ENCODE results near the gene GFRA4. TPM values are rescaled to one million over a fixed set of nuclear protein-coding genes. Genes with fewer than 3 reads are reported as not detected.

GFRA4 gene
- total RNA-seq (2012; rRNA removed): not detected in 2 replicates

GRCh38 chr20:3663031-3663701 is at the start of gene GFRA4:
Gene GFRA4, minus strand, starts transcription at chr20:3663399. Its CDS starts 0 bp downstream, at chr20:3663399.
- Histone ChIP-seq H3K4me2 (ENCODE audit: low read length) (no peak within 1 kb of the TSS), H3K27me3 (ENCODE audit: control insufficient read depth, insufficient read depth, low read length) (peaks cover 56% of the 10 kb centered on the region), H3K9me3 (replicated peaks; ENCODE audit: low read length) (no peaks in the 10 kb centered on the region), H3K4me3 (ENCODE audit: low read length) (no peak within 1 kb of the TSS), H3K4me1 (ENCODE audit: control insufficient read depth, insufficient read depth, low read length) (no peaks in the 10 kb centered on the region), H3K36me3 (ENCODE audit: insufficient read depth, low read length) (no peaks in the 10 kb centered on the region), H3K9ac (ENCODE audit: low read depth, low read length) (no peak within 1 kb of the TSS)

- Histone ChIP-seq H3K4me2 (ENCODE audit: low read length) (no peak within 1 kb of the TSS), H3K4me3 (ENCODE audit: low read length) (no peak within 1 kb of the TSS), H3K9ac (ENCODE audit: low read depth, low read length) (no peak within 1 kb of the TSS), H3K36me3 (ENCODE audit: insufficient read depth, low read length) (no peaks in the 10 kb centered on the region), H3K9me3 (replicated peaks; ENCODE audit: low read length) (no peaks in the 10 kb centered on the region), H3K4me1 (ENCODE audit: control insufficient read depth, insufficient read depth, low read length) (peaks cover under 1% of the 10 kb centered on the region), H3K27me3 (ENCODE audit: control insufficient read depth, insufficient read depth, low read length) (peaks cover 13% of the 10 kb centered on the region)
These were observed 49.2 kb upstream of the GFRA4 start, which contains the start of gene SIGLEC1 for GRCh38 chr20:3712279-3712873. Gene SIGLEC1, minus strand, starts transcription at chr20:3712600. Its CDS starts 5,472 bp downstream, at chr20:3707128.

- Histone ChIP-seq H3K4me1 (ENCODE audit: control insufficient read depth, insufficient read depth, low read length) (peaks cover 3% of the 10 kb centered on the region), H3K9ac (ENCODE audit: low read depth, low read length) (no peak overlapping the region), H3K4me3 (ENCODE audit: low read length) (no peak overlapping the region), H3K27me3 (ENCODE audit: control insufficient read depth, insufficient read depth, low read length) (peaks cover 22% of the 10 kb centered on the region), H3K4me2 (ENCODE audit: low read length) (no peak overlapping the region), H3K36me3 (ENCODE audit: insufficient read depth, low read length) (no peaks in the 10 kb centered on the region), H3K9me3 (replicated peaks; ENCODE audit: low read length) (no peaks in the 10 kb centered on the region)
These were observed 48.3 kb upstream of the GFRA4 start for GRCh38 chr20:3711484-3711941.

GRCh38 chr20:3710703-3711483 is 47.7 kb upstream of the GFRA4 start:
- Histone ChIP-seq H3K4me2 (ENCODE audit: low read length) (no peak overlapping the region), H3K9ac (ENCODE audit: low read depth, low read length) (no peak overlapping the region)

GRCh38 chr20:3710011-3710466 is 46.8 kb upstream of the GFRA4 start:
- no peaks in the 10 kb centered on the region for H3K9me3 ChIP-seq (replicated peaks; ENCODE audit: low read length)
- H3K4me1 ChIP-seq (ENCODE audit: control insufficient read depth, insufficient read depth, low read length): peaks cover 3% of the 10 kb centered on the region
- H3K4me2 ChIP-seq (ENCODE audit: low read length): no peak overlapping the region
- H3K9ac ChIP-seq (ENCODE audit: low read depth, low read length): no peak overlapping the region
- no peak overlapping the region for H3K4me3 ChIP-seq (ENCODE audit: low read length)
- peaks cover 30% of the 10 kb centered on the region for H3K27me3 ChIP-seq (ENCODE audit: control insufficient read depth, insufficient read depth, low read length)
- no peaks in the 10 kb centered on the region for H3K36me3 ChIP-seq (ENCODE audit: insufficient read depth, low read length)

More at GRCh38 chr20:3710703-3711483, 47.7 kb upstream of the GFRA4 start:
- Histone ChIP-seq H3K4me1 (ENCODE audit: control insufficient read depth, insufficient read depth, low read length) (peaks cover 3% of the 10 kb centered on the region), H3K27me3 (ENCODE audit: control insufficient read depth, insufficient read depth, low read length) (peaks cover 25% of the 10 kb centered on the region), H3K9me3 (replicated peaks; ENCODE audit: low read length) (no peaks in the 10 kb centered on the region), H3K36me3 (ENCODE audit: insufficient read depth, low read length) (no peaks in the 10 kb centered on the region), H3K4me3 (ENCODE audit: low read length) (no peak overlapping the region)

GRCh38 chr20:3707508-3707899 is 44.3 kb upstream of the GFRA4 start:
- peaks cover 38% of the 10 kb centered on the region for H3K27me3 ChIP-seq (ENCODE audit: control insufficient read depth, insufficient read depth, low read length)
- H3K9me3 ChIP-seq (replicated peaks; ENCODE audit: low read length): no peaks in the 10 kb centered on the region
- H3K4me1 ChIP-seq (ENCODE audit: control insufficient read depth, insufficient read depth, low read length): peaks cover 3% of the 10 kb centered on the region
- H3K4me2 ChIP-seq (ENCODE audit: low read length): no peak overlapping the region
- no peak overlapping the region for H3K9ac ChIP-seq (ENCODE audit: low read depth, low read length)
- H3K36me3 ChIP-seq (ENCODE audit: insufficient read depth, low read length): no peaks in the 10 kb centered on the region
- H3K4me3 ChIP-seq (ENCODE audit: low read length): no peak overlapping the region

- Histone ChIP-seq H3K9me3 (replicated peaks; ENCODE audit: low read length) (no peaks in the 10 kb centered on the region), H3K4me1 (ENCODE audit: control insufficient read depth, insufficient read depth, low read length) (peaks cover 3% of the 10 kb centered on the region), H3K36me3 (ENCODE audit: insufficient read depth, low read length) (no peaks in the 10 kb centered on the region), H3K4me2 (ENCODE audit: low read length) (no peak overlapping the region), H3K27me3 (ENCODE audit: control insufficient read depth, insufficient read depth, low read length) (peaks cover 39% of the 10 kb centered on the region), H3K9ac (ENCODE audit: low read depth, low read length) (no peak overlapping the region), H3K4me3 (ENCODE audit: low read length) (no peak overlapping the region)
These were observed 43.7 kb upstream of the GFRA4 start for GRCh38 chr20:3706774-3707507.

GRCh38 chr20:3705970-3706739 is 43.0 kb upstream of the GFRA4 start:
- Histone ChIP-seq H3K27me3 (ENCODE audit: control insufficient read depth, insufficient read depth, low read length) (peaks cover 47% of the 10 kb centered on the region), H3K4me2 (ENCODE audit: low read length) (no peak overlapping the region), H3K9ac (ENCODE audit: low read depth, low read length) (no peak overlapping the region), H3K4me3 (ENCODE audit: low read length) (no peak overlapping the region), H3K9me3 (replicated peaks; ENCODE audit: low read length) (no peaks in the 10 kb centered on the region), H3K4me1 (ENCODE audit: control insufficient read depth, insufficient read depth, low read length) (peaks cover 3% of the 10 kb centered on the region), H3K36me3 (ENCODE audit: insufficient read depth, low read length) (no peaks in the 10 kb centered on the region)

- Histone ChIP-seq H3K4me2 (ENCODE audit: low read length) (no peak overlapping the region), H3K27me3 (ENCODE audit: control insufficient read depth, insufficient read depth, low read length) (peaks cover 49% of the 10 kb centered on the region), H3K4me1 (ENCODE audit: control insufficient read depth, insufficient read depth, low read length) (peaks cover 3% of the 10 kb centered on the region), H3K36me3 (ENCODE audit: insufficient read depth, low read length) (no peaks in the 10 kb centered on the region), H3K9me3 (replicated peaks; ENCODE audit: low read length) (no peaks in the 10 kb centered on the region), H3K9ac (ENCODE audit: low read depth, low read length) (no peak overlapping the region), H3K4me3 (ENCODE audit: low read length) (no peak overlapping the region)
These were observed 42.3 kb upstream of the GFRA4 start for GRCh38 chr20:3705491-3705969.

- Histone ChIP-seq H3K36me3 (ENCODE audit: insufficient read depth, low read length) (no peaks in the 10 kb centered on the region), H3K27me3 (ENCODE audit: control insufficient read depth, insufficient read depth, low read length) (peaks cover 43% of the 10 kb centered on the region), H3K4me2 (ENCODE audit: low read length) (no peak overlapping the region), H3K9ac (ENCODE audit: low read depth, low read length) (no peak overlapping the region), H3K4me3 (ENCODE audit: low read length) (no peak overlapping the region), H3K9me3 (replicated peaks; ENCODE audit: low read length) (no peaks in the 10 kb centered on the region), H3K4me1 (ENCODE audit: control insufficient read depth, insufficient read depth, low read length) (peaks cover 3% of the 10 kb centered on the region)
These were observed 40.9 kb upstream of the GFRA4 start for GRCh38 chr20:3704087-3704486.
